Sciatic nerve (tissue), 2 donors: ENCODE measurements around the gene ZNF487. TPM values are rescaled to one million over a fixed set of nuclear protein-coding genes. Genes with fewer than 3 reads are reported as not detected.
"Not testable (repeated sequence)": the region's sequence is repeated elsewhere in the genome, so short reads cannot be mapped to it uniquely, and the experiment has no call there.

Experiments used
- ATAC-seq: fragments of 200-7000 bp; cut with Tn5 transposase; one replicate; pipeline ENCODE4 v1.9.1; 2020; ENCODE audit warnings: mild to moderate bottlenecking, moderate library complexity
- DNase-seq: peaks from one replicate; pipeline ENCODE4 v3.0.0-alpha.2; 2020; ENCODE audit warnings: low spot score
- intact Hi-C: fragments of 100-400 bp; cut with DNase I; formaldehyde crosslinking; loops from one replicate; pipeline ENCODE4 v1.14.2; 2022
- total RNA-seq: library from RNA; stranded (reverse); fragmentation: NEBNext Ultra II Directional; extraction: Animal tissue kit (Norgen Biotek cat#: 25700); gene quantifications from one replicate; pipeline ENCODE4 v1.2.1, GENCODE V29; 2021
- donor health status: DM: no; HTN: no; CAD: no.
- donor health status: DM: no; HTN: no; CAD: no.

Gene ZNF487
- total RNA-seq, result 14.3 TPM

GRCh38 chr10:43436291-43437140 is at the start of gene ZNF487:
TSS of gene ZNF487 (plus strand) at chr10:43437111. CDS start at chr10:43475814, 38,703 bp downstream.
- ATAC-seq (peak; percentile 98), DNase-seq (peak; percentile 92)
- intact Hi-C loops, result no loop called here

- intact Hi-C loops, result no loop called here
- ATAC-seq (no peak), DNase-seq (no peak)
Observed at GRCh38 chr10:43387678-43388032, 49.3 kb upstream of the ZNF487 start.

GRCh38 chr10:43389867-43390266 is 47.0 kb upstream of the ZNF487 start:
- no peak for ATAC-seq
- DNase-seq, result no peak
- intact Hi-C loops, result no loop called here

- no peak for ATAC-seq
- intact Hi-C loops, result no loop called here
Observed at GRCh38 chr10:43390333-43390732, 46.6 kb upstream of the ZNF487 start.

GRCh38 chr10:43390759-43391158 is 46.2 kb upstream of the ZNF487 start:
- intact Hi-C loops, result no loop called here
- peak; percentile 42 for DNase-seq
- peak; percentile 77 for ATAC-seq

More at GRCh38 chr10:43390333-43390732, 46.6 kb upstream of the ZNF487 start:
- DNase-seq, result no peak

- intact Hi-C loops, result no loop called here
- no peak for ATAC-seq
- DNase-seq, result peak; percentile 8
Observed at GRCh38 chr10:43391496-43391895, 45.4 kb upstream of the ZNF487 start.

- DNase-seq (peak; percentile 8), ATAC-seq (no peak)
- intact Hi-C loops, result no loop called here
Observed at GRCh38 chr10:43392748-43393147, 44.2 kb upstream of the ZNF487 start.

GRCh38 chr10:43393186-43393585 is 43.7 kb upstream of the ZNF487 start:
- intact Hi-C loops, ATAC-seq: not testable (repeated sequence)
- peak; percentile 33 for DNase-seq

GRCh38 chr10:43393606-43394360 is 43.1 kb upstream of the ZNF487 start:
- ATAC-seq (no peak), DNase-seq (peak; percentile 19)
- intact Hi-C loops, result no loop called here

GRCh38 chr10:43394868-43395267 is 42.0 kb upstream of the ZNF487 start:
- no peak for ATAC-seq
- intact Hi-C loops, result no loop called here
- DNase-seq, result peak; percentile 31

- ATAC-seq, result peak; percentile 2
- intact Hi-C loops, result no loop called here
- peak; percentile 64 for DNase-seq
Observed at GRCh38 chr10:43395571-43396060, 41.3 kb upstream of the ZNF487 start.

- peak; percentile 91 for DNase-seq
- intact Hi-C loops, result no loop called here
- peak; percentile 92 for ATAC-seq
Observed at GRCh38 chr10:43396061-43396927, 40.6 kb upstream of the ZNF487 start.

GRCh38 chr10:43396928-43397624 is 39.8 kb upstream of the ZNF487 start:
- DNase-seq, result peak; percentile 91
- peak; percentile 91 for ATAC-seq
- intact Hi-C loops, result no loop called here

GRCh38 chr10:43398939-43399319 is 38.0 kb upstream of the ZNF487 start:
- intact Hi-C loops, result no loop called here
- ATAC-seq, result no peak
- DNase-seq, result no peak

- ATAC-seq (no peak), DNase-seq (no peak)
- intact Hi-C loops, result no loop called here
Observed at GRCh38 chr10:43399320-43400310, 37.3 kb upstream of the ZNF487 start.

GRCh38 chr10:43401627-43402026 is 35.3 kb upstream of the ZNF487 start:
- DNase-seq (no peak), ATAC-seq (no peak)
- intact Hi-C loops, result no loop called here

GRCh38 chr10:43402176-43402575 is 34.7 kb upstream of the ZNF487 start:
- no peak for DNase-seq
- intact Hi-C loops, result no loop called here
- no peak for ATAC-seq
